ENCODE measurements around the gene SLC7A1.

- TF ChIP-seq TGIF2 (CRISPR knock-in tag; IDR thresholded peaks at IDR 0.05) (no peak), HOXD1 (CRISPR knock-in tag; IDR thresholded peaks at IDR 0.05) (no peak), TEAD2 (CRISPR knock-in tag; IDR thresholded peaks at IDR 0.05) (no peak), HNRNPLL (IDR thresholded peaks at IDR 0.05; ENCODE audit: low read depth, low read length, poor library complexity, severe bottlenecking) (no peak), CHCHD3 (CRISPR knock-in tag; IDR thresholded peaks at IDR 0.05) (no peak), ZNF30 (CRISPR knock-in tag; IDR thresholded peaks at IDR 0.05) (no peak)
These were observed 120.5 kb downstream of the SLC7A1 start for GRCh38 chr13:29474991-29475390.
